ENCODE measurements around the gene ATF6B.

The ATF6B gene
- total RNA-seq: 51.8 to 81.1 (median 61.8) reads per million in 9 experiments

GRCh38 chr6:32127717-32128592, at the start of gene ATF6B:
ATF6B (minus strand) TSS chr6:32128246; CDS start chr6:32128207, 39 bp downstream.
- peaks cover 35 to 46% of the 10 kb centered on the region in 2 donors for H3K4me1 Mint-ChIP-seq (ENCODE audit: low read depth in 2 of 2)
- peak within 1 kb of the TSS; percentile 96 to 99 for H3K27ac Mint-ChIP-seq
- peaks cover 51% of the 10 kb centered on the region for H3K36me3 Mint-ChIP-seq (ENCODE audit: insufficient read depth)

GRCh38 chr6:32177183-32177787, 49.2 kb upstream of the ATF6B start:
- H3K27ac Mint-ChIP-seq: peak overlapping the region; percentile 97 to 98
- H3K4me1 Mint-ChIP-seq (ENCODE audit: low read depth in 2 of 2): peaks cover 52 to 58% of the 10 kb centered on the region in 2 donors
- H3K27me3 Mint-ChIP-seq: no peaks in the 10 kb centered on the region
- peak overlapping the region; percentile 87 to 91 for H3K4me3 Mint-ChIP-seq
- ATAC-seq (replicated peaks) (peak; percentile 1), DNase-seq (no peak)
- no peaks in the 10 kb centered on the region for H3K9me3 Mint-ChIP-seq
- peaks cover 28% of the 10 kb centered on the region for H3K36me3 Mint-ChIP-seq (ENCODE audit: insufficient read depth)

More at GRCh38 chr6:32127717-32128592, at the start of gene ATF6B:
- DNase-seq (peak; percentile 91 to 95 (median 94)), ATAC-seq (replicated peaks) (peak; percentile 95)
- Mint-ChIP-seq H3K9me3 (no peaks in the 10 kb centered on the region), H3K27me3 (no peaks in the 10 kb centered on the region), H3K4me3 (peak within 1 kb of the TSS; percentile 97 to 100)

GRCh38 chr6:32176476-32177182, 48.6 kb upstream of the ATF6B start:
- Mint-ChIP-seq H3K36me3 (ENCODE audit: insufficient read depth) (peaks cover 23% of the 10 kb centered on the region), H3K9me3 (no peaks in the 10 kb centered on the region), H3K4me1 (ENCODE audit: low read depth in 2 of 2) (peaks cover 52 to 58% of the 10 kb centered on the region in 2 donors), H3K27ac (peak overlapping the region; percentile 97 to 98), H3K27me3 (no peaks in the 10 kb centered on the region), H3K4me3 (peak overlapping the region; percentile 87 to 91)
- no peak for ATAC-seq (replicated peaks)
- DNase-seq: no peak

- Mint-ChIP-seq H3K27me3 (no peaks in the 10 kb centered on the region), H3K4me3 (peak within 1 kb of the TSS; percentile 87 to 91), H3K36me3 (ENCODE audit: insufficient read depth) (peaks cover 16% of the 10 kb centered on the region), H3K4me1 (ENCODE audit: low read depth in 2 of 2) (peaks cover 55 to 60% of the 10 kb centered on the region in 2 donors), H3K27ac (peak within 1 kb of the TSS; percentile 88 to 98), H3K9me3 (no peaks in the 10 kb centered on the region)
- peak; percentile 50 for ATAC-seq (replicated peaks)
- peak; percentile 96 to 97 (median 96) for DNase-seq
Measured at GRCh38 chr6:32175711-32176475, 47.8 kb upstream of the ATF6B start, which contains the start of gene AGPAT1. AGPAT1 (minus strand) TSS chr6:32176084; CDS start chr6:32171496, 4,588 bp downstream.

- ATAC-seq (replicated peaks) (no peak), DNase-seq (no peak)
- peaks cover 52 to 54% of the 10 kb centered on the region in 2 donors for H3K4me1 Mint-ChIP-seq (ENCODE audit: low read depth in 2 of 2)
- H3K9me3 Mint-ChIP-seq: no peaks in the 10 kb centered on the region
- no peaks in the 10 kb centered on the region for H3K27me3 Mint-ChIP-seq
- H3K4me3 Mint-ChIP-seq: peak overlapping the region; percentile 87 to 91
- peak overlapping the region; percentile 88 to 98 for H3K27ac Mint-ChIP-seq
- H3K36me3 Mint-ChIP-seq (ENCODE audit: insufficient read depth): peaks cover 15% of the 10 kb centered on the region
Measured at GRCh38 chr6:32175322-32175710, 47.3 kb upstream of the ATF6B start.

- DNase-seq (no peak), ATAC-seq (replicated peaks) (no peak)
- no peaks in the 10 kb centered on the region for H3K9me3 Mint-ChIP-seq
- H3K27ac Mint-ChIP-seq: no peak overlapping the region
- no peaks in the 10 kb centered on the region for H3K27me3 Mint-ChIP-seq
- peaks cover 45 to 51% of the 10 kb centered on the region in 2 donors for H3K4me1 Mint-ChIP-seq (ENCODE audit: low read depth in 2 of 2)
- peaks cover 9% of the 10 kb centered on the region for H3K36me3 Mint-ChIP-seq (ENCODE audit: insufficient read depth)
- peak overlapping the region; percentile 3 to 69 for H3K4me3 Mint-ChIP-seq
Measured at GRCh38 chr6:32174416-32174815, 46.4 kb upstream of the ATF6B start.

GRCh38 chr6:32173051-32173727, 45.1 kb upstream of the ATF6B start:
- Mint-ChIP-seq H3K9me3 (no peaks in the 10 kb centered on the region), H3K4me3 (no peak overlapping the region), H3K27ac (no peak overlapping the region), H3K27me3 (no peaks in the 10 kb centered on the region), H3K36me3 (ENCODE audit: insufficient read depth) (peaks cover 12% of the 10 kb centered on the region), H3K4me1 (ENCODE audit: low read depth in 2 of 2) (peaks cover 33 to 41% of the 10 kb centered on the region in 2 donors)
- DNase-seq (no peak), ATAC-seq (replicated peaks) (no peak)

- no peak for DNase-seq
- H3K27me3 Mint-ChIP-seq: no peaks in the 10 kb centered on the region
- ATAC-seq (replicated peaks): no peak
- no peaks in the 10 kb centered on the region for H3K9me3 Mint-ChIP-seq
- no peak overlapping the region for H3K27ac Mint-ChIP-seq
- no peak overlapping the region for H3K4me3 Mint-ChIP-seq
- H3K36me3 Mint-ChIP-seq (ENCODE audit: insufficient read depth): peaks cover 7% of the 10 kb centered on the region
- peaks cover 20 to 28% of the 10 kb centered on the region in 2 donors for H3K4me1 Mint-ChIP-seq (ENCODE audit: low read depth in 2 of 2)
Measured at GRCh38 chr6:32171234-32171633, 43.2 kb upstream of the ATF6B start.

- no peak for ATAC-seq (replicated peaks)
- DNase-seq: no peak
- H3K27me3 Mint-ChIP-seq: no peaks in the 10 kb centered on the region
- H3K4me1 Mint-ChIP-seq (ENCODE audit: low read depth in 2 of 2): peaks cover 17 to 23% of the 10 kb centered on the region in 2 donors
- no peaks in the 10 kb centered on the region for H3K9me3 Mint-ChIP-seq
- H3K4me3 Mint-ChIP-seq: no peak overlapping the region
- H3K36me3 Mint-ChIP-seq (ENCODE audit: insufficient read depth): peaks cover 7% of the 10 kb centered on the region
- H3K27ac Mint-ChIP-seq: peak overlapping the region in 1 of 2 donors; percentile 36
Measured at GRCh38 chr6:32170294-32170693, 42.2 kb upstream of the ATF6B start.

- Mint-ChIP-seq H3K27ac (peak overlapping the region in 1 of 2 donors; percentile 62), H3K27me3 (no peaks in the 10 kb centered on the region)
Measured at GRCh38 chr6:32168807-32169591, 41.0 kb upstream of the ATF6B start.

GRCh38 chr6:32168350-32168749, 40.3 kb upstream of the ATF6B start:
- peak overlapping the region in 1 of 2 donors; percentile 49 for H3K27ac Mint-ChIP-seq
- ATAC-seq (replicated peaks): no peak
- H3K4me3 Mint-ChIP-seq: no peak overlapping the region
- no peaks in the 10 kb centered on the region for H3K27me3 Mint-ChIP-seq
- H3K9me3 Mint-ChIP-seq: no peaks in the 10 kb centered on the region
- H3K36me3 Mint-ChIP-seq (ENCODE audit: insufficient read depth): peaks cover 10% of the 10 kb centered on the region
- DNase-seq: no peak
- H3K4me1 Mint-ChIP-seq (ENCODE audit: low read depth in 2 of 2): peaks cover 11 to 12% of the 10 kb centered on the region in 2 donors

More at GRCh38 chr6:32168807-32169591, 41.0 kb upstream of the ATF6B start:
- no peak overlapping the region for H3K4me3 Mint-ChIP-seq
- H3K36me3 Mint-ChIP-seq (ENCODE audit: insufficient read depth): peaks cover 10% of the 10 kb centered on the region
- DNase-seq: no peak
- no peak for ATAC-seq (replicated peaks)
- H3K4me1 Mint-ChIP-seq (ENCODE audit: low read depth in 2 of 2): peaks cover 18 to 19% of the 10 kb centered on the region in 2 donors
- no peaks in the 10 kb centered on the region for H3K9me3 Mint-ChIP-seq

Data from effector memory CD8-positive, alpha-beta T cell (primary cell).